ENCODE measurements around the gene ARHGEF3.
A peak's percentile ranks its signal among the peaks of the same experiment; 100 is the strongest.

The ARHGEF3 gene

DNA sequence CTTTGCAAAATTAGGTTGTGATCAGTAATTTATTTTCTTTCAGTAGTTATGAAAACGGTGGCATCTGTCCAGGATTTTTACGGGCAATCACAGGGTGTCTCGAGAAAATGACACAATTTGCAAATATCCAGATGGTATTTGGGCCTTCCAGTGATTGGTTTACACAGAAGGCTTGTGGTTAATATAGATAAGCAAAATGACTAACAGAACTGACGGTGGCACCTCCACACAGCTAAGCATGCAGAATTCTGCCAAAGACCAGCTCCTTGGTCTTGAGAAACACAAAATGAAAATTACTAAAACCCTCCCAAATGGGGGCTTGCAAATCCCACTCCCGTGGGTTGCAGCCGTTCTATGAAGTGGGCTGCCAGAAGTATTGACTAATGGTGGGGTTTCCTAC, 5.5 kb downstream of the ARHGEF3 start:
- no peak for TF ChIP-seq POLR2AphosphoS5 (IDR thresholded peaks at IDR 0.05; ENCODE audit: low read depth)
- no peak overlapping the region for H3K4me3 ChIP-seq (replicated peaks; ENCODE audit: insufficient read depth, low read length)
- no peaks in the 10 kb centered on the region for H3K27me3 ChIP-seq (ENCODE audit: insufficient read depth, poor library complexity, severe bottlenecking)
- DNase-seq (ENCODE audit: low read depth in 1 of 2, low spot score in 1 of 2), result no peak
- no peak overlapping the region for H3K27ac ChIP-seq (replicated peaks)

DNA sequence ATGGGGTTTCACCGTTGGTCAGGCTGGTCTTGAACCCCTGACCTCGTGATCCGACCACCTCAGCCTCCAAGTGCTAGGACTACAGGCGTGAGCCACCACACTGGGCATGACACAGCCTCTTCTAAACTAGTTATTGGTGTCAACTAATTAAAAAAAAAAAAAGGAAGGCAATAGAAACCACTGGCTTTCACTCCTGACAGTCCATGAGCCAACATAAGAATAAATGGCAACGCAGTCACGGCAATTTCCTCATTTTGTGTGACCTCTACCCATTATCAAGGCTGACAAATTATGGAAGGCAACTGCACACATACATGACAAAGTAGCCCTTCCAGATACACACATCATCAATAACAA, 5.9 kb downstream of the ARHGEF3 start:
- no peak for DNase-seq (ENCODE audit: low read depth in 1 of 2, low spot score in 1 of 2)
- H3K27me3 ChIP-seq (ENCODE audit: insufficient read depth, poor library complexity, severe bottlenecking), result no peaks in the 10 kb centered on the region
- TF ChIP-seq REST (IDR thresholded peaks at IDR 0.05; ENCODE audit: insufficient replicate concordance, low read depth) (no peak), SPI1 (IDR thresholded peaks at IDR 0.05; ENCODE audit: borderline replicate concordance, low read depth) (peak; percentile 33; the same call in 1 of the 2 replicates)
- TF ChIP-seq, protein P1, sequence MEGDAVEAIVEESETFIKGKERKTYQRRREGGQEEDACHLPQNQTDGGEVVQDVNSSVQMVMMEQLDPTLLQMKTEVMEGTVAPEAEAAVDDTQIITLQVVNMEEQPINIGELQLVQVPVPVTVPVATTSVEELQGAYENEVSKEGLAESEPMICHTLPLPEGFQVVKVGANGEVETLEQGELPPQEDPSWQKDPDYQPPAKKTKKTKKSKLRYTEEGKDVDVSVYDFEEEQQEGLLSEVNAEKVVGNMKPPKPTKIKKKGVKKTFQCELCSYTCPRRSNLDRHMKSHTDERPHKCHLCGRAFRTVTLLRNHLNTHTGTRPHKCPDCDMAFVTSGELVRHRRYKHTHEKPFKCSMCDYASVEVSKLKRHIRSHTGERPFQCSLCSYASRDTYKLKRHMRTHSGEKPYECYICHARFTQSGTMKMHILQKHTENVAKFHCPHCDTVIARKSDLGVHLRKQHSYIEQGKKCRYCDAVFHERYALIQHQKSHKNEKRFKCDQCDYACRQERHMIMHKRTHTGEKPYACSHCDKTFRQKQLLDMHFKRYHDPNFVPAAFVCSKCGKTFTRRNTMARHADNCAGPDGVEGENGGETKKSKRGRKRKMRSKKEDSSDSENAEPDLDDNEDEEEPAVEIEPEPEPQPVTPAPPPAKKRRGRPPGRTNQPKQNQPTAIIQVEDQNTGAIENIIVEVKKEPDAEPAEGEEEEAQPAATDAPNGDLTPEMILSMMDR (IDR thresholded peaks at IDR 0.05; ENCODE audit: insufficient read depth, low read length), result no peak
- no peak overlapping the region for H3K27ac ChIP-seq (replicated peaks)
- H3K4me3 ChIP-seq (replicated peaks; ENCODE audit: insufficient read depth, low read length), result no peak overlapping the region

- no peak for DNase-seq (ENCODE audit: low read depth in 1 of 2, low spot score in 1 of 2)
- TF ChIP-seq REST (IDR thresholded peaks at IDR 0.05; ENCODE audit: insufficient replicate concordance, low read depth) (no peak), GABPA (IDR thresholded peaks at IDR 0.05; ENCODE audit: low read depth) (no peak)
- no peaks in the 10 kb centered on the region for H3K27me3 ChIP-seq (ENCODE audit: insufficient read depth, poor library complexity, severe bottlenecking)
- no peak overlapping the region for H3K27ac ChIP-seq (replicated peaks)
- H3K4me3 ChIP-seq (replicated peaks; ENCODE audit: insufficient read depth, low read length), result no peak overlapping the region
Observed at GRCh38 chr3:56795097-56795828, 6.5 kb downstream of the ARHGEF3 start.

GRCh38 chr3:56792193-56792592, 9.6 kb downstream of the ARHGEF3 start:
- DNase-seq (ENCODE audit: low read depth in 1 of 2, low spot score in 1 of 2), result no peak
- TF ChIP-seq, protein P1 (IDR thresholded peaks at IDR 0.05; ENCODE audit: insufficient read depth, low read length), result no peak
- TF ChIP-seq REST (IDR thresholded peaks at IDR 0.05; ENCODE audit: insufficient replicate concordance, low read depth) (no peak), GABPA (IDR thresholded peaks at IDR 0.05; ENCODE audit: low read depth) (no peak), POLR2AphosphoS5 (IDR thresholded peaks at IDR 0.05; ENCODE audit: low read depth) (no peak), SPI1 (IDR thresholded peaks at IDR 0.05; ENCODE audit: borderline replicate concordance, low read depth) (no peak)
- no peaks in the 10 kb centered on the region for H3K27me3 ChIP-seq (ENCODE audit: insufficient read depth, poor library complexity, severe bottlenecking)
- no peak overlapping the region for H3K27ac ChIP-seq (replicated peaks)
- H3K4me3 ChIP-seq (replicated peaks; ENCODE audit: insufficient read depth, low read length), result no peak overlapping the region
